GM19238 (cell line): ENCODE results near the gene MYH9.
"Not testable (repeated sequence)": the region's sequence is repeated elsewhere in the genome, so short reads cannot be mapped to it uniquely, and the experiment has no call there.

ENCODE experiments used
- DNase-seq: peaks from one replicate; pipeline ENCODE4 v3.0.0; 2011; ENCODE audit warnings: low spot score; ENCODE audit not compliant: insufficient read length

Gene MYH9

GRCh38 chr22:36274531-36274930 is 113.2 kb downstream of the MYH9 start:
- DNase-seq, result no peak

DNA sequence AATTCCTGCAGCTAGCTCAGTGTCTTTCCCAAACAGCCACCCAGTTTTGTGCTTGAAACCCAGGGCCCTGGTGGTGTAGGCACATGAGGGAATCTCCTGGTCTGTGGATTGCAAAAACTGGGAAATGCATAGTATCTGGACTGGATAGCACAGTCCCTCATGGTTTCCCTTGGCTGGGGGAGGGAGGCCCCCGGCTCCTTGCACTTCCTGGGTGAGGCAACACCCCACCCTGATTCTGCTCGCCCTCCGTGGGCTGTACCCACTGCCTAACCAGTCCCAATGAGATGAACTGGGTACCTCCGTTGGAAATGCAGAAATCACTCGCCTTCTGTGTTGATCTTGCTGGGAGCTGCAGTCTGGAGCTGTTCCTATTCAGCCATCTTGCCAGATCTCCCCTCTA is 115.8 kb downstream of the MYH9 start:
- not testable (repeated sequence) for DNase-seq

- not testable (repeated sequence) for DNase-seq
These were observed 116.5 kb downstream of the MYH9 start for GRCh38 chr22:36271231-36271630.

DNA sequence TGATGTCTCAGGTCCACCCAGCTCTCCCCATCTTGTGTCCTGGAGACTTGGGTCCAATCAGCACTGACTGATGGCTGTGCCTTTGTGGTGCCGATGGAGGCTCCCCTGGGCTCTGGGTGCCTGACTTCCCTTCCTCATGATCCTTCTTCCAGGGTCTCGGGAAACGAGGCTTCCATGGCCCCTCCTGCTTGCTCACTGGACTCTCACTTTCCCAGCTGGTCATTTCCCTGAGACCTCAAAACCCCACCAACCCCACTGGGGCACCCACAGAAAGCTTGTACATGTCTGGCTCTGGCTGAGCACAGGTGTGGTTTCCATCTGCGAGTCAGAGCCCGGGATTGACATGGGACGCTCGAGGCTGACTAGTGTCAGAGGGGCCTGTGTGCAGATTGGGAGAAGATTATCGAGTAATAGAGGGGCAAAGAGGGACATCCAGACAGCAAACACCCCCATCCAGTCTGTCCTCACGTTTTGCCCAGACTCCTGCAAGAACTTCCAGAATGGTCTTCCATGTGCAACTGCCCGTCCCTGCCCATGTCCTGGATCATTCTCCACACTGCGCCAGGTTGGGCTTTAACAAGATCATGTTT is 119.8 kb downstream of the MYH9 start:
- DNase-seq, result no peak

DNA sequence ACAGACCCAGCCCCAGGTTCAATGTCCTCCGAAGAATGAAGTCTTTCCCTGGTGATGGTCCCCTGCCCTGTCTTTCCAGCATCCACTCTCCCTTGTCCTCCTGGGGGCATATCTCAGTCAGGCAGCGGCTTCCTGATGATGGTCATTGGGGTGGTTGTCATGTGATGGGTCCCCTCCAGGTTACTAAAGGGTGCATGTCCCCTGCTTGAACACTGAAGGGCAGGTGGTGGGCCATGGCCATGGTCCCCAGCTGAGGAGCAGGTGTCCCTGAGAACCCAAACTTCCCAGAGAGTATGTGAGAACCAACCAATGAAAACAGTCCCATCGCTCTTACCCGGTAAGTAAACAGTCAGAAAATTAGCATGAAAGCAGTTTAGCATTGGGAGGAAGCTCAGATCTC is 120.7 kb downstream of the MYH9 start:
- no peak for DNase-seq

DNA sequence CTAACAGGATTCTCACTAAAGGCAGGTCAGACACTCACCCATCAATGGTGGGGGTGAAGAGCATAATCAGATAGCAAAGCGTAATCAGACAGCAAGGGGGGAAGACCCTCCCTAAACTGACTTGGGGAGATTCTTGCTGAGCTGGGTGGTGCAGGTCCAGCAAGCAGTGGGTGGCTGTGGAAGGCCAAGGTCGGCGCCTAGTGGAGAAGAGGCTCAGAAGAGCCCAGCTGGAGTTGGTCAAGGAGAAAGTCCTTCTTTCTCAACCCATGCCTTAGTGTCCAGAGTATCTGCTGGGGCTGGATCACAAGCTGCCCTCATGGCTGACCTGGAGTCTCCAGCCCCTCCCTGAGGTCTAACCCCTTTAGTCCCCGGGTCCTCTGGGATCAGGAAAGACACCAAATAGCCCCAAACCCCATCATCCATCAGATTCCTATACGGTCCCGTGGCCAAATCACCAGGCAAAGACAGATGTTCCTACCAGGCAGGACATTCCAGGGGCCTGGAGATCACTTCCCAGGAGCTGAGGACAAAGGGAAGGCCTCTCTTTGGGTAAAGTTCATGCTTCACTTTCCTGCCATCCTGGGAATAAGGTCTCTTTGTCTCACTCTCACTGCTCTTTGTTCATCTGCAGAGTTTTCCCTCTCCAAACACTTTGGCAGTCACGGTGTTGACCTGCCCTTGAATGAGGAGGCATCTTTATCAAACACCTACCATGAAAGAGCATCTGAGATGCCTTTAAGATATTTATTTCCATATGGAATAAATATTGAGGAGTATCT is 123.7 kb downstream of the MYH9 start:
- DNase-seq, result not testable (repeated sequence)

GRCh38 chr22:36263216-36263673 is 124.5 kb downstream of the MYH9 start:
- DNase-seq, result not testable (repeated sequence)

DNA sequence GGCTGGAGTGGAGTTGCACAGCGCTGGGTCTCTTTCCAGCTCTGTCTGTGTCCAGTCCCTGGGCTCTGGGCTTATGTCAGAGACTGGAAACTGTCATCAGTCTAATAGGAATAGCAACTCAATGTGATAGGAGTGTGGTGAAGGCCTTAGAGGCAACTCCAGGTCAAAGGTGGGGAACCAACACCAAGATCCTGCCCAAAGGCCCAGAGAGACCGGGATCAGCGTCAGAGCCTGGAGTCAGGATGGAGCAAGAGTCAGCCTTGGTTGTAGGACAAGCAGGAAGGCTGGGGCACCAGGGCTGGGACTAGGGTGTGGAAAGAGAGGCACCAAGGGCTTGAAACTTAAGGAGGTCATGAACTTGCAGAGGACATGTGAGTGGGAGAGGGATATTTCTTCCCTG is 125.5 kb downstream of the MYH9 start:
- DNase-seq, result not testable (repeated sequence)

DNA sequence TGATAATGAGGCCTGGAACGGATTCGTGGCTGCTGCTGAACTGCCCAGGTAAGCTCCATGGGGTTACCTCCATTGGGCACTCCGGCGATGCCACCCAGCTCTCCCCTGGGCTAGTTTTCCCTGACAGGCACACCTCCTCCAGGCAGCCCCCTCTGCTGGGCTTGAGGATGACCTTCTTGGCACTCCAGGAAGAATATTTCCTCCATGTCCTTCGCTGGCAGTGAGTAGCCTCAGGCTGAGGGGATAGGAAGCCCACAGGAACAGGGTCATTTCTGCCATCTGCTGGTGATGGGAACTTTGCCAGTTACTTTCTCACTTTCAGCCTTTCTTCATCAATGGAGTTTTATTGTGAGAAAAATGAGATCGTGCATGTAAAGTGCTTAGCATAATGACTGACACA is 126.1 kb downstream of the MYH9 start:
- DNase-seq, result not testable (repeated sequence)

DNA sequence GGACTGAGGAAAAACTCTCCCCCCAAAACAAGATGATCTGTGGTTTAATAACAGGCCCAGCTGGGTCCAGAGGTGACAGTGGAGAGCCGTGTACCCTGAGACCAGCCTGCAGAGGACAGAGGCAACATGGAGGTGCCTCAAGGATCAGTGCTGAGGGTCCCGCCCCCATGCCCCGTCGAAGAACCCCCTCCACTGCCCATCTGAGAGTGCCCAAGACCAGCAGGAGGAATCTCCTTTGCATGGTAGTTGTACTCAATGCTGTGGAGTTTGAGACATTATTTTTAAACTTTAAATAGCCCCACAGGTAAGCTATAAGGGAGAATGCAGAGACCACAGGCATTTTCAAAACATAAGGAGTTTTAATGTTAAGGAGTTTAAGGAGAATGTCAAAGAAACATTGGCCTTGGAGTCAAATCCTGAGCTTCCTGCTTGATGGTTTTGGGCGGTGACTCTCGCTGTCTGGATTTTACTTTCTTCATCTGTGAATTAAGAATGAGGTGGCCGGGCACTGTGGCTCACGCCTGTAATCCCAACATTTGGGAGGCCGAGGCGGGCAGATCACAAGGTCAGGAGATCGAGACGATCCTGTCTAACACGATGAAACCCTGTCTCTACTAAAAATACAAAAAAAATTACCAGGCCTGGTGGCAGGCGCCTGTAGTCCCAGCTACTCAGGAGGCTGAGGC is 128.0 kb downstream of the MYH9 start:
- no peak for DNase-seq

DNA sequence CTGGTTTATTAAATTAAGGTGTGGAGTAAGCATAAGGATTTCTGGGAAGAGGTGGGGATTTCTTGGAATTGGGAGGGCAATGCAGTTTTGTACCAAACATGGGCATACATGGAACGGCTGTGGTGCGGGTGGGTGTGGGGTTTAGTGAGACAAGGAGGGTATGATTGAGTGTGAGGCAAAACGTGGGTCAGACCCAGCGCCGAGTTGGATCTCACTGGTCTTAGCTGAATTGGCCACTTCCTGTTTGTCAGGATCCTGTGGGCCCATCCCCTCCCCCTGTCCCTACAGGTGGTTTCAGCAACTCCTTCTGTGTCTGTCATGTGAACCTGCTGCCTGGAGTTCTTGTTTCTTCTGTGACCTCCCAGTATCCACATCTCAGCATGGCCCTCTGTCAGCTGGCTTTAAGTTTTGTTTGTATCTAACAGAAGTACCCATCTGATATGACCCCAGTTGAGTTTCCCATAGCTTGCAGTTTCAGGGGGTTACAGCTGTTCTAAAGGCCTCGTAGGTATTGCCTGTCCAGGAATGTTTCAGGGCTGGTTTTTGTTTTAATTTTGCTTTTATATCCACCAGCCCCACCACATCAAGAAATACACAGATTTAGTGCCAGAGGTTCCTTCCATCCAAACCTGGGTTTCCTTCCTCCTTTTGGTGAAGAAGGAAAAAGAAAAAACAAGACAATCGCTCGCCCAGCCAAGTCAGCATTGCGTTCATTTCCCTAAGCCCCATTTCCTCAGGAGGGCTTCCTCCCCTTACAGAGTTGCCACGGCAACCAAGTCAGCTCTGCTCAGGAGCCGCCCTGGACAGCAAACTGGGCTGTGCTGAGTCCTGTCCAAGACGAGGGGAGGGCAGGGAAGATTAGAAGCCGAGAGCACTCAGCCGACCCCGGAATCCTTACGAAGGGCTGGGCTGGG is 128.8 kb downstream of the MYH9 start:
- DNase-seq, result no peak

DNA sequence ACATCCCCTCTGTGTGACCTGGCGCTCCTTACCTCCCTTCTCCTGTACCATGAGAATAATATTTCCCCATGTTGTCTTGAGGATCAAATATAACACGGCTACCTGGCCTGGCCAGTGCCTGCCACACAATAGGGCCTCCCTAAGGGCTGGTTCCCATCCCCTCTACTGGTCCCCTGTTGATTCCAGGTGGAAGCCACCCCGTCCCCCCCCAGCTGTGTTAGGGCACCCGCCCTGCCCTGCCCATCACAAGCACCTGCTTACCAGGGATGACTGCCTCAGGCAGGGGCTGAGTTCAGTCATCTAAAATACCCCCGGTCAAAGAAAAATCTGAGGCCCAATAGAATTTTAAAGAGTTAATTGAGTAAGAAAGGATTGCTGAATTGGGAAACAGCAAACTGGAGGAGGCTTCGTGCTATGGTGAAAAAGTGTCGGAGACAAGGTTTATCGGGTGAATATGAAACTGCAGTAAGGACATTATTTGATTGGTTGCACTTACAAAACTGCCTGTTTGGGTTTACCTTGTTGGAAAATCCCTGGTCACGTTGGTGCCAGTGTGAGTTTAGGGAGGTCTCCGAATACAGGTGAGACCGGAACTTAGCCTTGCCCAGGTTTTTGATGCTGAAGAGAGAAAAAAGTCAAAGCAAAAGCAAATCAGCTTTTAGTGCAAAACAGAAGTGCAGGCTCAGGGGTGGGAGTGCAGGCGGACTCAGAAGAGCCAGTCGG is 129.7 kb downstream of the MYH9 start:
- DNase-seq, result no peak

DNA sequence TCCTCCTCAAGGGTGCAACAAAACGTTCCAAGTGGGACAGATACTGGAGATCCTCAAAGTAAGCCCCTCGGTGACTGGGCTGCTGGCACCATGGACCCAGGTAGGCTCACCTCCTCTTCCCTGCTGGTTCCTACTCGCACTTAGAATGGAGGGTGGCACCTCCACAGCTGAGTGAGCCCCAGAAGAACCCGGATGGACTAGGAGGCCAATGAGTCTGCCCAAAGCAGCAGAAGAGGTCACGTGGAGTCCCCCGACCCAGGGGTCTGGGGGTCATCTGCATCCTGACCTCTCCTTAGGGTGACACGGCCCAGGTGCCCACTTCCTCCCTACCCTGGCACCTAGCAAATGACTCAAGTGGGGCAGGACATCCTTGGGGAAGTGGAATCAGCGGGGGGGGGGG is 130.5 kb downstream of the MYH9 start:
- no peak for DNase-seq

GRCh38 chr22:36256478-36256877 is 131.3 kb downstream of the MYH9 start:
- DNase-seq, result no peak

DNA sequence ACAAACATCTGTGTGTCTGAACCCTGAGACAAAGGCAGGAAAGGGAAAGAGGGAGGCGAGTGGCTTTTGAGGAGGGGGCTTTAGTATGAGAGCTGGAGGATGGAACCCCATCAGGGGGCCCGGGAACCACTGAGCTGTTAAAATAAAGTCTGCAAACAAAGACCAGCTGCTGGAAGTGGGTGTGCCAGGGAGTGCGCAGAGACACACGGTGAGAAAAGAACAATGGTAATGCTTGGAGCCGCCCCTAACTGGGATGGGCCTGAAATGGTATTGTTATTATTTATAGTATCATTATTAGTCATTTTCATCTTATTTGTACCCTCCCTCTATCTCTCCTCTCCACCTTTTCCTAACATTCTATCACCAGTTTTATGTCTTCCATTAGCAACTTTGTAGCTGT is 132.2 kb downstream of the MYH9 start:
- not testable (repeated sequence) for DNase-seq

GRCh38 chr22:36253523-36254490 is 134.0 kb downstream of the MYH9 start:
- no peak for DNase-seq

- DNase-seq, result no peak
These were observed 134.8 kb downstream of the MYH9 start, which contains the start of gene APOL1 for GRCh38 chr22:36252754-36253522. TSS of gene APOL1 (plus strand) at chr22:36253133. CDS start at chr22:36254956, 1,823 bp downstream.

DNA sequence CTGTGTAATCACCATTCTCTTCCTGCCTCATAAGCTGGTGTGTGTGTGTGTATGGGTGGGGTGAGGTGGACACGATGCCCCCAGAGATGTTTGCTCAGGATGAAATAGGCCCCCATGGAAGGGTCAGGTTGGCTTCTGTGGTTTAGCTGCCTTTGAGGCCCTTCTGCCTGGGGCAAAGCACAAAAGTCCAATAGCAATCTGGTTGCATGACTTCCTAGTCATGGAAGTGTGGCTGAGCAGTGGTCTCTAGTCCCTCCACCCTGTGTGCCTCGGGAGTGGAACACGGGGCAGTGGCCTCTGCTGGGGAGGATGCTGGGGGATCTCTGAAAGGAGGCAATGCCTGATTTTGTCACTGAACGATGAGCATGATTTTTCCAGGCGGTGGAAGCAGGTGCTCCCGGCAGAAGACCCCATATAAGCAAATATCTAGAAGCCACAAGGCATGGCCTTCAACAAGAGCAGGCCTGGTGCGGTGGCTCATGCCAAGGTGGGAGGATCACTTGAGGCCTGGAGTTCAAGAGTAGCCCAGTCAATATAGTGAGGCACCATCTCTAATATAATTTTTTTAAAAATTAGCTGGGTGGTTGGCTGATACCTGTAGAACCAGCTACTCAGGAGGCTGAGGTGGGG is 135.7 kb downstream of the MYH9 start:
- not testable (repeated sequence) for DNase-seq
